Measurements from ENCODE around the gene UNC13C. TPM values are rescaled to one million over a fixed set of nuclear protein-coding genes. Genes with fewer than 3 reads are reported as not detected.

UNC13C gene
- total RNA-seq, 6 experiments from 2014 or later = not detected

GRCh38 chr15:54575586-54575985, 597.3 kb downstream of the UNC13C start:
- TF ChIP-seq POLR2A (IDR thresholded peaks at IDR 0.05) (no peak), CTCF (IDR thresholded peaks at IDR 0.05) (no peak)
- Histone ChIP-seq H3K36me3 (no peaks in the 10 kb centered on the region), H3K4me1 (no peaks in the 10 kb centered on the region), H3K4me3 (no peak overlapping the region), H3K27ac (no peak overlapping the region), H3K27me3 (no peaks in the 10 kb centered on the region), H3K9me3 (no peaks in the 10 kb centered on the region)
- intact Hi-C loops (cut with DNase I) = no loop called here
- WGBS (ENCODE audit: insufficient coverage, low coverage, low lambda C conversion rate, missing lambda C conversion rate) = 32% methylated on average over 1 of the region's 1 CpG
- DNase-seq (no peak), ATAC-seq (no peak)

- no peak for TF ChIP-seq CTCF (IDR thresholded peaks at IDR 0.05)
- TF ChIP-seq POLR2A (IDR thresholded peaks at IDR 0.05) = no peak
- Histone ChIP-seq H3K27ac (no peak overlapping the region), H3K36me3 (no peaks in the 10 kb centered on the region), H3K4me3 (no peak overlapping the region), H3K4me1 (no peaks in the 10 kb centered on the region), H3K27me3 (no peaks in the 10 kb centered on the region), H3K9me3 (no peaks in the 10 kb centered on the region)
- ATAC-seq (no peak), DNase-seq (no peak)
- 39% methylated on average over 4 of the region's 4 CpGs for WGBS (ENCODE audit: insufficient coverage, low coverage, low lambda C conversion rate, missing lambda C conversion rate)
- intact Hi-C loops (cut with DNase I) = no loop called here
Observed at GRCh38 chr15:54576298-54576935, 598.2 kb downstream of the UNC13C start.

GRCh38 chr15:54577476-54578250, 599.4 kb downstream of the UNC13C start:
- ATAC-seq = no peak

GRCh38 chr15:54579855-54580254, 601.6 kb downstream of the UNC13C start:
- no peak for DNase-seq
- Histone ChIP-seq H3K9me3 (no peaks in the 10 kb centered on the region), H3K27ac (no peak overlapping the region), H3K27me3 (no peaks in the 10 kb centered on the region), H3K4me1 (no peaks in the 10 kb centered on the region), H3K36me3 (no peaks in the 10 kb centered on the region), H3K4me3 (no peak overlapping the region)
- TF ChIP-seq CTCF (IDR thresholded peaks at IDR 0.05) (no peak), POLR2A (IDR thresholded peaks at IDR 0.05) (no peak)
- ATAC-seq = no peak
- intact Hi-C loops (cut with DNase I) = no loop called here
- 53% methylated on average over 6 of the region's 6 CpGs for WGBS (ENCODE audit: insufficient coverage, low coverage, low lambda C conversion rate, missing lambda C conversion rate)

More at GRCh38 chr15:54577476-54578250, 599.4 kb downstream of the UNC13C start:
- no peaks in the 10 kb centered on the region for H3K9me3 ChIP-seq
- H3K4me3 ChIP-seq = no peak overlapping the region
- H3K27ac ChIP-seq = no peak overlapping the region
- intact Hi-C loops (cut with DNase I) = no loop called here
- no peaks in the 10 kb centered on the region for H3K36me3 ChIP-seq
- no peaks in the 10 kb centered on the region for H3K27me3 ChIP-seq
- 36% methylated on average over 4 of the region's 4 CpGs for WGBS (ENCODE audit: insufficient coverage, low coverage, low lambda C conversion rate, missing lambda C conversion rate)
- no peak for DNase-seq
- no peaks in the 10 kb centered on the region for H3K4me1 ChIP-seq
- TF ChIP-seq CTCF (IDR thresholded peaks at IDR 0.05) = no peak
- TF ChIP-seq POLR2A (IDR thresholded peaks at IDR 0.05) = no peak
